Neural crest cell (in vitro differentiated cells): ENCODE data around the gene SPG7. TPM values are rescaled to one million over a fixed set of nuclear protein-coding genes. Genes with fewer than 3 reads are reported as not detected.

Source experiments
- DNase-seq: peaks from one replicate; pipeline ENCODE4 v3.0.0; 2021; ENCODE audit warnings: low read depth, mixed read lengths, low spot score
- H3K27ac Mint-ChIP-seq: one replicate; pipeline ENCODE4 v1.8.0; 2021; ENCODE audit warnings: mild to moderate bottlenecking, mixed read lengths; ENCODE audit not compliant: unreplicated experiment
- H3K27me3 Mint-ChIP-seq: 2 replicates; pipeline ENCODE4 v1.8.0; 2021; ENCODE audit warnings: low read depth, mild to moderate bottlenecking, mixed read lengths
- H3K36me3 Mint-ChIP-seq: 2 replicates; pipeline ENCODE4 v1.8.0; 2021; ENCODE audit warnings: low read depth, mild to moderate bottlenecking, mixed read lengths
- H3K4me1 Mint-ChIP-seq: 2 replicates; pipeline ENCODE4 v1.8.0; 2021; ENCODE audit warnings: mixed read lengths
- H3K4me3 Mint-ChIP-seq: one replicate; pipeline ENCODE4 v1.8.0; 2021; ENCODE audit warnings: mild to moderate bottlenecking, mixed read lengths
- H3K9me3 Mint-ChIP-seq: 2 replicates; pipeline ENCODE4 v1.8.0; 2021; ENCODE audit warnings: mixed read lengths
- total RNA-seq: library from RNA; stranded (reverse); gene quantifications from 2 replicates; pipeline ENCODE4 v1.2.1, GENCODE V29; 2021
- TF ChIP-seq, protein P1 (sequence below): fragments of 200-600 bp; sonication (generic); conservative IDR thresholded peaks from 2 replicates; pipeline ENCODE4 v1.5.0; 2021; ENCODE audit warnings: antibody characterized with exemption, mild to moderate bottlenecking

The SPG7 gene
- total RNA-seq, 1 donor from 2014 or later, result 137 TPM

DNA sequence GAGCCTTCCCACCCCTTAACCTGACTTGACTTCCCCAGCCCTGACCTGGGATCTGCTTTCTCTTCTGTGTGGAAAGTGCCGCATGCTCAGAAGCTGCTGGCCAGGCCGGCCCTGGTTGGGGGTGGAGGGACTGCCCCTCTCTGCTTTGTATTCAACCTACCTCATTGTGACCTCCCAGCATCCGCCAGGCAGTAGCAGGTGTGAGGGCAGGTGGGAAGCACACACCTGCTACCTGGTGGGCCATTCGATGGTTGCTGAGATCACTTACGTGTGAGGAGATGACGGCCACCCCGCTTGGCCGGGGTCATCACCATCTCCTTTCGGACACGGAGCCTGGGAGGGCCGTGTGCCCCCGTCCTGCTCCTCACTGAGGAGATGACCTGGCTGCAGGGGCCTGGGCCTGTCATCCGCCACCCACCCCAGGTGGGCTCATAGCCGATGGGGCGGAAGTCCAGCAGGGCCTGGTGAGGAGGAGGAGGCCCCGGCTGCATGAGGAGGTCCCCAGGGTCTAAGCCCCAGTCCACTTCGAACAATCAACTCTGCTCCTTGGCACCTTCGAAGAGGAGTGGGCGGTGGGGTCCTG, 74.5 kb downstream of the SPG7 start:
- Mint-ChIP-seq H3K27ac (no peak overlapping the region), H3K4me3 (no peak overlapping the region), H3K9me3 (no peaks in the 10 kb centered on the region), H3K4me1 (no peaks in the 10 kb centered on the region), H3K36me3 (no peaks in the 10 kb centered on the region), H3K27me3 (peaks cover 15% of the 10 kb centered on the region)
- TF ChIP-seq, protein P1, sequence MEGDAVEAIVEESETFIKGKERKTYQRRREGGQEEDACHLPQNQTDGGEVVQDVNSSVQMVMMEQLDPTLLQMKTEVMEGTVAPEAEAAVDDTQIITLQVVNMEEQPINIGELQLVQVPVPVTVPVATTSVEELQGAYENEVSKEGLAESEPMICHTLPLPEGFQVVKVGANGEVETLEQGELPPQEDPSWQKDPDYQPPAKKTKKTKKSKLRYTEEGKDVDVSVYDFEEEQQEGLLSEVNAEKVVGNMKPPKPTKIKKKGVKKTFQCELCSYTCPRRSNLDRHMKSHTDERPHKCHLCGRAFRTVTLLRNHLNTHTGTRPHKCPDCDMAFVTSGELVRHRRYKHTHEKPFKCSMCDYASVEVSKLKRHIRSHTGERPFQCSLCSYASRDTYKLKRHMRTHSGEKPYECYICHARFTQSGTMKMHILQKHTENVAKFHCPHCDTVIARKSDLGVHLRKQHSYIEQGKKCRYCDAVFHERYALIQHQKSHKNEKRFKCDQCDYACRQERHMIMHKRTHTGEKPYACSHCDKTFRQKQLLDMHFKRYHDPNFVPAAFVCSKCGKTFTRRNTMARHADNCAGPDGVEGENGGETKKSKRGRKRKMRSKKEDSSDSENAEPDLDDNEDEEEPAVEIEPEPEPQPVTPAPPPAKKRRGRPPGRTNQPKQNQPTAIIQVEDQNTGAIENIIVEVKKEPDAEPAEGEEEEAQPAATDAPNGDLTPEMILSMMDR, result no peak
- DNase-seq, result no peak

DNA sequence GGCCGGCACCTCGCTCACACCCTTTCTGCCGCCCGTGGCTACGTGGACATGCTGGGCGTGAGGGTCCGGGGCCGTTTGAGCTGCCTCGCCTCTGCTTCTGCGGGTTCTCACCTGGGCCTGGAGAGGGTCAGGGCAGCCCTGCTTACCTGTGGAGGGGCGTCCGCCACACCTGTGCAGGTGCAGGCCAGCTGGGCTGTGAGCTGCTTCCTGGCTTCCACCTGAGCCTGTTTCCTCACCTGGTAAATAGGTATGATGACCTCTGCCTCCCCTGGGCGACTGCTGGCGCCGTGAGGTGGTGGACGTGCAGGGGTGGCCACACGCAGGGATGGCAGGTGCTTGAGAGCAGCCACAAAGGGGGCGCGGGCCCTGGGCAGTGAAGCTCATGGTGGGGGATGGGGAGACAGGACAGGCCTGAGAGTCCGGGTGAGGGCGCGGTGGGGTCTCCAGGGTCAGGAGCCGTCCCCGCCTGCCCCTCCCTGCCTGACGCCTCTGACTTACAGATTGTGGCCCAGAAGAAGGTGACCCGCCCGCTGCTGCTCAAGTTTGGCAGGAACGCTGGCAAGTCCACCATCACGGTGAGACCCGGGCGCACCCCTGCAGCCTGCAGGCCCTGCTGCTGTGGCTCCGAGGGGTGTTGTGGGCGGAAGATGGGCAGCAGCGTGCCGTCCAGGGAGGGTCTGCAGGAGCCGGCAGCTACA, 75.1 kb downstream of the SPG7 start:
- Mint-ChIP-seq H3K4me1 (no peaks in the 10 kb centered on the region), H3K27ac (no peak overlapping the region), H3K27me3 (peaks cover 9% of the 10 kb centered on the region), H3K36me3 (no peaks in the 10 kb centered on the region), H3K9me3 (no peaks in the 10 kb centered on the region), H3K4me3 (no peak overlapping the region)
- no peak for DNase-seq
- TF ChIP-seq, protein P1, result no peak

DNA sequence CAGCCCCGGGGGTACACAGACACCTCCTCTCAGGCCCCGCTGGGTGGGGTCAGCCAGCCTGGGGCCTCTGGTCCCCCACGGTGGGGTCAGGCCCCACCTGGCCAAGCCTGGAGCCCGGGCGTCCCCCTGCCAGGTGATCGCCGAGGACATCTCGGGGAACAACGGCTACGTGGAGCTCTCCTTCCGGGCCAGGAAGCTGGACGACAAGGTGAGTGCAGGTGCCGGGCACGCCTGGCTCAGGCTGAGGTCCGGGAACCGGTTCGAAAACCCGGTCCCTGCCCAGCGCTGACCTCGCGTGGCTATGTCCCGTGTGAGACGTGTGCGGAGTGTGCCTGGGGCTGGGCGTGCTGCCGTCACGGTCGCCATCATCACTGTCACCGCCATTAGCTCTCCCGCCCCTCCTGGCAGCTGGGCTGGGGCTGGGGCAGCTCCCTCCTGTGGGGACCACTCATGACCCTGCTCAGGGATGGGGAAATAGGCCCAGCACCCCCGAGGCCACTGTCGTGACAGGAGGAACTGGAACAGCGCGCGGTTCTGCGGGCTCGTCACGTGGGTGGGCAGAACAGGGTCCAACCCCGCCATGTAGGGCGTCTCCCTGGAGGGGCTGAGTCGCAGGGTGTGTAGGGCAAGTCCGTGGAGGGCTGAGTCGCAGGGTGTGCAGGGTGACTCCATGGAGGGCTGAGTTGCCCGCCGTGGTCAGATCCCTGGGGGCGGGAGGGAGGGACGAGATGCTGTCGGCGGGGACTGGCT, 75.9 kb downstream of the SPG7 start:
- DNase-seq, result no peak
- no peaks in the 10 kb centered on the region for H3K36me3 Mint-ChIP-seq
- TF ChIP-seq, protein P1, result no peak

DNA sequence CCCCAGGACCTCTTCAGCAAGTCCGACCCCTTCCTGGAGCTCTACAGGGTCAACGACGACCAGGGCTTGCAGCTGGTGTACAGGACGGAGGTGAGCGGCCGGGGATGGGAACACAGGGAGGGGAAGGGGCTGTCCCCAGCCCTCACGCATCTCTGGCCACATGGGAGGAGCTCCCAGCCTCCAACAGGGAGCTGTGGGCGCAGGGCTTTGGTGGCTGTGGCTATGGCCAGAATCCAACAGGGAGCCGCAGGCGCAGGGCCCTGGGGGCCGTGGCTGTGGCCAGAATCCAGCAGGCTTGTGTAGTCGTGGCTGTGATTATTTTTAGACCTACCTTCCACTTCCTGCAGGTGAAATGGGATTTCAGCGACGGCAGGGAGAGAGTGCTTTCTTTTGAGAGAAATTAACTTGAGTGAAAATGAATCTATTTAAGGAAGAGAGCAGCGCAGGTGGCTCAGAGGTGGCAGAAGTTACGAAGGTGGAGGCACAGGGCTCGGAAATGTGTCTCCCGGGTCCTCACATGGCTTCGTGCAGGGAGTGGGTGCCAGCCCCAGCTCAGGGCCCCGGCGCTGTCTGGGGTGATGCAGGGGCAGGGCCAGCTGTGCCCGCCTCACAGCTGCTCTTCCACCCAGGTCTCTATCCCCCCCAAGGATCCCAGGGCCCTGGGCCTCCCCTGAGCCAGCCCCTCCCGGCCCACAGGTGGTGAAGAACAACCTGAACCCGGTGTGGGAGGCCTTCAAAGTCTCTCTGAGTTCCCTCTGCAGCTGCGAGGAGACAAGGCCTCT, 76.8 kb downstream of the SPG7 start:
- TF ChIP-seq, protein P1, result no peak
- H3K27me3 Mint-ChIP-seq, result peaks cover 4% of the 10 kb centered on the region
- no peaks in the 10 kb centered on the region for H3K36me3 Mint-ChIP-seq
- DNase-seq, result no peak
- H3K4me1 Mint-ChIP-seq, result no peaks in the 10 kb centered on the region
- no peaks in the 10 kb centered on the region for H3K9me3 Mint-ChIP-seq
- H3K27ac Mint-ChIP-seq, result no peak overlapping the region
- no peak overlapping the region for H3K4me3 Mint-ChIP-seq

More for the DNA sequence above, 75.9 kb downstream of the SPG7 start:
- Mint-ChIP-seq H3K27ac (no peak overlapping the region), H3K9me3 (no peaks in the 10 kb centered on the region), H3K4me1 (no peaks in the 10 kb centered on the region), H3K4me3 (no peak overlapping the region), H3K27me3 (peaks cover 4% of the 10 kb centered on the region)

- H3K9me3 Mint-ChIP-seq, result no peaks in the 10 kb centered on the region
- peaks cover 4% of the 10 kb centered on the region for H3K27me3 Mint-ChIP-seq
- H3K4me1 Mint-ChIP-seq, result no peaks in the 10 kb centered on the region
- DNase-seq, result no peak
- TF ChIP-seq, protein P1, result no peak
- H3K36me3 Mint-ChIP-seq, result no peaks in the 10 kb centered on the region
- H3K4me3 Mint-ChIP-seq, result no peak overlapping the region
- H3K27ac Mint-ChIP-seq, result no peak overlapping the region
Observed at GRCh38 chr16:89586218-89586617, 78.0 kb downstream of the SPG7 start.
